ENCODE measurements around the gene SRC.

Gene SRC

DNA sequence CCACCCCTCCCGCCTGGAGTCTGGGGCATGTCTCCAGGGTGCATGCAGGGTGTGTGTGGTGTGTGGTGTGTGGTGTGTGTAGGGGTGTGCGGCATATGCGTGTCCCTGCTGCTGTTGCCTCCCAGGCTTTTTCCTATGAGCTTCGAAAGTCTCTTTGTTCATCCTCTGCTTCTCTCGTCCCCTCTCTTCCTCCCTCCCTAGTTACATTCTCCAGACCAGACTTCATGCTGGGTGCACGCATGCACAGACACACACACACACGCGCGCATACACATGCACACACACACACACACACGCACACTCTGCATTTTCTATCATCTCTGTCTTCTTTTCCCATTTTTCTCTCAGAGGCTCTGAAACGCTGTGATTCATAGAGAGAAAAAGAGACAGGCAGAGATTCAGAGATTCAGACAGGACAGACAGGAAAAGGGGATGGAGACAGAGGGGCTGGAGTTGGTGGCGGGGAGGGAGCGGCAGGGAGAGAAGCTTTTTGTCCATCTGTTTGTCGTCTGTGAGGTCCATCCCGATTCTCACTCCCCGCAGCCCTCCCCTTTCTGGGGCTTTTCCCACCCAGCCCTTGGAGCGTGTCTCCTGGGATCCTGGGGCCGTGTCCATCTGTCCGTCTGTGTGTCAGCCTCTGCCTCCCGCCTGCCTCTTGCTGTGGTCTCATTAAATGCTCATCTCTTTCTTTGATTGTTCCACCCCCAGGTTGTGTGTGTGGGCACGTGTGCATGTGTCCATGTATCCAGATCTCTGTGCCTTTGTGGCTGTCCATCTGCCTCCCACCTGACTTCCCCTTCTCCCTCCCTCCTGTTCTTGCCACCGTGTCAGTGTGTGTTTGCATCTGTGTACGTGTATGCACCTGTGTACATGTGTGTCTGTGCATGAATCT is 62.6 kb downstream of the SRC start:
- peak; percentile 35 for DNase-seq (ENCODE audit: low read depth)
- no peak overlapping the region for H3K4me3 ChIP-seq (ENCODE audit: low read length)
- TF ChIP-seq, protein P1, sequence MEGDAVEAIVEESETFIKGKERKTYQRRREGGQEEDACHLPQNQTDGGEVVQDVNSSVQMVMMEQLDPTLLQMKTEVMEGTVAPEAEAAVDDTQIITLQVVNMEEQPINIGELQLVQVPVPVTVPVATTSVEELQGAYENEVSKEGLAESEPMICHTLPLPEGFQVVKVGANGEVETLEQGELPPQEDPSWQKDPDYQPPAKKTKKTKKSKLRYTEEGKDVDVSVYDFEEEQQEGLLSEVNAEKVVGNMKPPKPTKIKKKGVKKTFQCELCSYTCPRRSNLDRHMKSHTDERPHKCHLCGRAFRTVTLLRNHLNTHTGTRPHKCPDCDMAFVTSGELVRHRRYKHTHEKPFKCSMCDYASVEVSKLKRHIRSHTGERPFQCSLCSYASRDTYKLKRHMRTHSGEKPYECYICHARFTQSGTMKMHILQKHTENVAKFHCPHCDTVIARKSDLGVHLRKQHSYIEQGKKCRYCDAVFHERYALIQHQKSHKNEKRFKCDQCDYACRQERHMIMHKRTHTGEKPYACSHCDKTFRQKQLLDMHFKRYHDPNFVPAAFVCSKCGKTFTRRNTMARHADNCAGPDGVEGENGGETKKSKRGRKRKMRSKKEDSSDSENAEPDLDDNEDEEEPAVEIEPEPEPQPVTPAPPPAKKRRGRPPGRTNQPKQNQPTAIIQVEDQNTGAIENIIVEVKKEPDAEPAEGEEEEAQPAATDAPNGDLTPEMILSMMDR (conservative IDR thresholded peaks at IDR 0.05; ENCODE audit: low read length) = no peak

DNA sequence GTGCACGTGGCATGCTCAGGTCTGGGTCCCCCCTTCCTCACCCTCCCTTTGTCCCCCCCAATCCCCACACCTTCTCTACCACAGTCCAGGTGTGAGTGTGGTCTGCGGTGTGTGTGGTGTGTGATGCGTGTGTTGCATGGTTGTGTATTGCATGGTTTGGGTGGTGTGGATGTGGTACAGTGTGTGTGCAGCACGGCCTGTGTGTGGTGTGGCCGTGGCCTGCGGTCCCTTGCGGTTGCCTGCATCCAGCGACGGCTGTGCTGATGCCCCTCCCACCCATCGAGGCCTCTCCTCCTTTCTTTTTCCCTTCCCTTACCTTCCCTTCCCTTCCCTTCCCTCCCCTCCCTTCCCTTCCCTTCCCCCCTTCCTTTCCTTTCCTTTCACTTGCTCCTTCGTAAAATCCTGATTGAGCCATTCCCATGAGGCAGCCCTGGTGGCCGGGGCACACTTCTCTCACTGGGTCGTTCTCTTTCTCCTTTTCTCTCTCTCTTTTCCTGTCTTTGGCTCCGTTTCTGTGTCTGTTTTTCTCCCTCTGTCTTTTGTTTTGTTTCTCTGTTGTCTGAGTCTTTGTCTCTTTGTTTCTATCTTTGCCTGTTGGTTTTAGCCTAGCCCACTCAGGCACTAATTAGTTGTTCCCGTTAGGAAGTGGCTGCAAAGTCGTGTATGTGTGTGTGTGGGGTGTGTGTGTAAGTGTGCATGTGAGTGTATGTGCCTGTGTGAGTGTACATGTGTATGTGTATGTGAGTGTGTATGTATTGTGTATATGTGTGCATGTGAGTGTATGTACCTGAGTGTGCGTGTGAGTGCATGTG is 65.7 kb downstream of the SRC start:
- TF ChIP-seq, protein P1 (conservative IDR thresholded peaks at IDR 0.05; ENCODE audit: low read length) = peak; percentile 16
- peak overlapping the region; percentile 62 for H3K4me3 ChIP-seq (ENCODE audit: low read length)
- DNase-seq (ENCODE audit: low read depth) = no peak

DNA sequence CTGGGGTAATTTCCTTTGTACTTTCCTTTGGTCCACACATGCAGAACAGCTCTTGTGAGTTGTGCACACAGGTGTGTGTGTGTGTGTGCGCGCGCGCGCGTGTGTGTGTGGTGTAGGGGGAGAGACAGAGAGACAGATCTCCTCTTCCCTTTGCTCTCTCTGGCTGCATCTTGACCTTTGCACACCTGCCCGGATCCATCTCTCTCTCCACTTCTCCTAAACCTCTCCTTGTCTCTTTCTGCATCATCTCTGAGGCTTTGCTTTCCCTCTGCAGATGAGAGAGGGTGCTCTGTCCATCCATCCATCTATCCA is 67.0 kb downstream of the SRC start:
- no peak for DNase-seq (ENCODE audit: low read depth)
- TF ChIP-seq, protein P1 (conservative IDR thresholded peaks at IDR 0.05; ENCODE audit: low read length) = no peak
- H3K4me3 ChIP-seq (ENCODE audit: low read length) = no peak overlapping the region

DNA sequence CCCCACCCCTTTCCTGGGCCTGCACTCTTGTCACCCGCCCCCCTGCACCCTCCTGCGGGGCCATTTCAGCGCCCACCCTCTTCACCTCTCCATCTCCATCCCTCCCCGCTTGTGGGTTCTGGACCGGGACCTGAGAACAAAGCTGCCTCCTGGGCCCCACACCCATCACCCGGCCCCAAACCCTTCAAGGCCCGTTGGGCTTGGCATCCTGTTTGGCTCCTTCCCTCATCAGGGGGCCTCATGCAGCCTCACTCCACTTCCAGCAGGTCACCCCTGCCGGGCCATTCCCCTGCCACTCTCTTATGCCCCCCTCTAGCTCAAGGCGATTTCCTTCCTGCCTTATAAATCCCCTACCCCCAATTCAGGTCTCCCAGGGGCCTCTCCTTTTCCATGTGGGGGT is 67.4 kb downstream of the SRC start:
- TF ChIP-seq, protein P1 (conservative IDR thresholded peaks at IDR 0.05; ENCODE audit: low read length) = no peak
- no peak for DNase-seq (ENCODE audit: low read depth)
- H3K4me3 ChIP-seq (ENCODE audit: low read length) = no peak overlapping the region

DNA sequence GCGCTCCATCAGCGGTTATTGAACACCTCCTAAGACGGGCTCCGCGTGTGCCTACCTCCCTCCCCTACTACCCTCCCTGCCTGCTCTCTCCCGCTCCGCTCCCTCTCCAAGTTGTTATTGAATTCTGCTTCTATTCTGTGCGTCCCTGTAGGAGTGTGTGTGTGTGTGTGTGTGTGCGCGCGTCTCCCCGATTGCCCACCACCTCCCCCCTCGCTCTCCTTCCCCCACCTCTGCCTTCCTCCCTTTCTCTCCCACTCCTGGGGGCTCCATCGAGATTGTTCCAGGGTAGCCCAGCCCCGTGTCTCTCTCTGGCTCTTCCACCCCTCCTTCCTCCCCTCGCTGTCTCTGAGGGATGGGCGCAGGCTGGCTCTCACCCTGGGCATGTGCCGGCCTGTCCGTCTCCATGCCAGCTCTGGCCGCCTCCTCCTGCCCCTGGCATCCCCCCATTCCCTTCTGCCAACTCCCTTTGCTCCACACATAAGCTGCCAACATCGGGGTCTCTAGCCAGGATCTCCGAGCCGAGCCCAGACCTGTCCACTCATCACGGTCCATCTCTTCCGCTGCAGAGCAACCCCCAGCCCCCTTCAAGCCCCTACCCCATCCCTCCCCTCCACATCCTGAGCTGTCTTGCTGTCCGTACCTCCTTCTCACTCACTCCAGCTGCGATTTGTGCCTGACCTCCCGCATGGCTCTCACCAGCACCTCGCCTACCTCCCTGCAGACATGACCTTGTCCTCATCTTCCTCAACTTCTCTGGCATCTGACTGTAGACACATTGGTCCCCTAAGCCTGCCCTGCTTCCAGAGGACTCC is 68.5 kb downstream of the SRC start:
- DNase-seq (ENCODE audit: low read depth) = no peak
- no peak overlapping the region for H3K4me3 ChIP-seq (ENCODE audit: low read length)

More for the DNA sequence above, 68.5 kb downstream of the SRC start:
- TF ChIP-seq, protein P1 (conservative IDR thresholded peaks at IDR 0.05; ENCODE audit: low read length) = no peak

Measured in AG10803 (cell line).